Measurements from ENCODE around the gene RAB11FIP4. TPM values are rescaled to one million over a fixed set of nuclear protein-coding genes. Genes with fewer than 3 reads are reported as not detected.
"Not testable (repeated sequence)": the region's sequence is repeated elsewhere in the genome, so short reads cannot be mapped to it uniquely, and the experiment has no call there.

RAB11FIP4 gene
- total and polyA plus RNA-seq, 2 of the 8 experiments (the other 6 are each of a cell fraction or from before 2014, with no cell fraction given), result 21.7 to 53.2 TPM

- H2AFZ ChIP-seq (ENCODE audit: low read length); H3K23ac ChIP-seq (ENCODE audit: insufficient read length); H3K4ac ChIP-seq (replicated peaks; ENCODE audit: insufficient read length, low read depth, low read length); H3K9ac ChIP-seq (replicated peaks in 1 of 4; ENCODE audit: extremely low read depth in 1 of 4, low read depth in 3 of 4, low read length in 3 of 4); H3K79me1 ChIP-seq (ENCODE audit: low read depth, low read length); H3K14ac ChIP-seq (ENCODE audit: insufficient read length); H3K27me3 ChIP-seq (replicated peaks in 1 of 4; ENCODE audit: control insufficient read depth in 3 of 4, extremely low read depth in 1 of 4, insufficient read depth in 3 of 4, low read length in 3 of 4); H2BK15ac ChIP-seq (ENCODE audit: low read length); H2BK20ac ChIP-seq (ENCODE audit: low read length); H2BK120ac ChIP-seq (replicated peaks; ENCODE audit: low read depth, low read length); H4K91ac ChIP-seq (replicated peaks; ENCODE audit: insufficient read length, low read length); H4K20me1 ChIP-seq (replicated peaks in 1 of 2; ENCODE audit: control insufficient read depth in 1 of 2, insufficient read depth in 2 of 2, low read length in 2 of 2); H4K8ac ChIP-seq (ENCODE audit: extremely low read depth, insufficient read depth, low read length); H2AK5ac ChIP-seq (ENCODE audit: low read depth, low read length); H3K27ac ChIP-seq (ENCODE audit: low read depth, low read length); H3K18ac ChIP-seq (ENCODE audit: extremely low read depth, low read length); H3K36me3 ChIP-seq (ENCODE audit: control insufficient read depth in 2 of 4, insufficient read depth in 4 of 4, low read length in 3 of 4); H2BK12ac ChIP-seq (ENCODE audit: low read depth, low read length); POLR2A ChIA-PET (ENCODE audit: partially characterized antibody); H2BK5ac ChIP-seq (ENCODE audit: low read depth, low read length); H3K23me2 ChIP-seq (ENCODE audit: low read depth, low read length); H3K4me2 ChIP-seq (ENCODE audit: insufficient read depth in 1 of 2, low read depth in 2 of 2, low read length in 2 of 2); FAIRE-seq; DNase-seq (ENCODE audit: low read depth in 1 of 2, low spot score in 2 of 2); H3K56ac ChIP-seq (replicated peaks; ENCODE audit: insufficient read length, low read depth, low read length); H3K4me3 ChIP-seq (ENCODE audit: extremely low read depth in 1 of 4, insufficient read depth in 2 of 4, low read depth in 3 of 4, low read length in 4 of 4); CTCF ChIA-PET (ENCODE audit: partially characterized antibody); H4K5ac ChIP-seq (ENCODE audit: insufficient read length, low read depth, low read length); H3K4me1 ChIP-seq (replicated peaks in 1 of 4; ENCODE audit: control insufficient read depth in 3 of 4, insufficient read depth in 4 of 4, low read length in 3 of 4); H3K79me2 ChIP-seq (ENCODE audit: control insufficient read depth in 1 of 2, insufficient read depth in 2 of 2, low read length in 2 of 2); H3K9me3 ChIP-seq (ENCODE audit: insufficient read depth in 2 of 2, low read depth in 1 of 2, low read length in 1 of 2): not testable (repeated sequence)
- WGBS, 2 experiments (ENCODE audit: extremely low coverage in 1 of 2, insufficient coverage in 1 of 2, insufficient read length in 1 of 2, insufficient replicate concordance in 2 of 2, low coverage in 1 of 2, low lambda C conversion rate in 2 of 2, missing lambda C conversion rate in 1 of 2), result 78% methylated on average over 12 of the region's 34 CpGs; no CpG with 5 or more reads in 1 of the 2 experiments
Measured at GRCh38 chr17:31345191-31345747, 46.2 kb upstream of the RAB11FIP4 start.
